Measurements from ENCODE around the gene PBX2.
"Not testable (repeated sequence)": the region's sequence is repeated elsewhere in the genome, so short reads cannot be mapped to it uniquely, and the experiment has no call there.

Gene PBX2

GRCh38 chr6:32185681-32186131 is 4.3 kb downstream of the PBX2 start:
- DNase-seq = not testable (repeated sequence)

DNA sequence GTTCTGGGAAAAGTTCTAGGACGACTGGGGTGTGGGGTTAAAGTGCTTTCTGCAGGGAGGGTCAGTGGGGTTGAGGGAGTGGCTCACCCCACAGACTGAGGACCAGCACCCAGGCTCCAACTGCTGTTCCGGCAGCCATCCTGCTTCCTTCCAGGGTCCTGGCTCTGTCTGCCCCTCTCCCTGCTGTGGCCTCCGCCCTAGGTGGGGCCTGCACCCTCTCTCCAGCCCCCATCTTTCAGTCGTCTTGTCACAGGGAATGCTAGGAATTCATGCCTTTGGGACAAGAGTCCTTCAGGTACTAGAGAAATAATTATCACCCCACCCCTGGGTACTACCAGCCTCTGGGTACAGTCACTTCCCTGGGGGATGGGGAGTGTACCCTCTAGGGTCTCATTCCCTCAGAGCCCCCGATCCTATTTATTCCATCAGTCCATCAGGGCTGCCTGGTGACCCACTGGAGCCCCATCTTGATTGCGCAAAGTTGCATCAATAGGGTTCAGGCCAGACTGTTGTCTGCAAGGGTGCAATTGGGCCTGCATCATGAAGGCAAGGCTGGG is 5.8 kb downstream of the PBX2 start, which contains the start of gene AGER:
Gene AGER (minus strand): TSS at position 170 of the 557 bp plus-strand sequence. CDS start 31 bp downstream, at position 139.
- no peak for DNase-seq

DNA sequence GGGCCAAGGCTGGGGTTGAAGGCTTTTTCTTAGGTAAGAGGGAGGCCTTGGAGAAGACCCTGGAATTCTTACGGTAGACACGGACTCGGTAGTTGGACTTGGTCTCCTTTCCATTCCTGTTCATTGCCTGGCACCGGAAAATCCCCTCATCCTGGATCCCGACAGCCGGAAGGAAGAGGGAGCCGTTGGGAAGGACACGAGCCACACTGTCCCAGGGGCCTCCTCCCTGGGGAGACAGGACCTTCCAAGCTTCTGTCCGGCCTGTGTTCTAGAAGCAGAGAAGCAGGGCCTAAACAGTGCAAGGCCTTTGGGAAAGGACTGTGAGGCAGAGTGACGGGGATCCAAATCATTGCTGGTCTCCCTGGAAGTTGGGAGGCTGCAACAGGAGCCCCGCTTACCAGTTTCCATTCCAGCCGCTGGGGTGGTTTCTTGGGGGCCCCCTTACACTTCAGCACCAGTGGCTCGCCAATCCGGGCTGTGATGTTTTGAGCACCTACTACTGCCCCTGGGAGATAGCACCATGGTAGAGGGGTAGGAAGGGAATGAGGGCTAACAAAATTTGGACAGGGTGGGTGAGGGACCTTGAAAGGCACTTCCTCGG is 6.4 kb downstream of the PBX2 start:
- DNase-seq = no peak

DNA sequence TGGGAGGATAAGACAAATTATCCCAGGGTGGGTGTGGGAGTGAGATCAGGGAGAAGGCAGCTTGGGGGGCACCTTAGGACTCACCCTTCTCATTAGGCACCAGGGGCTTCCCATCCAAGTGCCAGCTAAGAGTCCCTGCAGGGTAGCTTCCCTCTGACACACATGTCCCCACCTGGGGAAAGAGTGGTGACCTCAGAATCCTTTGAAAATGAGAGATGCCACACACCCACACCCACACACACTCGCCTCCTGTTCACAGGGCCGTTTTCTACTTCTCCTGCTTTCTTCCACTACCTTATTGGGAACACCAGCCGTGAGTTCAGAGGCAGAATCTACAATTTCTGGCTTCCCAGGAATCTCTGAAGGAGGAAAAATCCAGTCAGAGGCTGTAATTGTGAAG is 7.0 kb downstream of the PBX2 start:
- no peak for DNase-seq

DNA sequence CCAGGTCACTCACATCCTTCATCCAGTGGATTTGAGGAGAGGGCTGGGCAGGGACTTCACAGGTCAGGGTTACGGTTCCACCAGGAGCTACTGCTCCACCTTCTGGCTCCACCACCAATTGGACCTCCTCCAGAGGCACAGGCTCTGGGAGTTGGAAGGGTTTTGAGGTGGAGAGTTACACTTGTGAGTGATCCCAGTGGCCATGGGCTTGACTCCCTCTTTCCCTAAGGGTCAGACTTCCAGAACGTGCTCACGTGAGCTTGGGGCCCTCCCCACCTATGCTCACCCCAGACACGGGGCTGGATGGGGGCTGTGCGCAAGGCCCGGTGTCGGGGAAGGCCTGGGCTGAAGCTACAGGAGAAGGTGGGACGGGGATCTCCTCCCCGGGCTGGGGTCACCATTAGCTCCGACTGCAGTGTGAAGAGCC is 7.4 kb downstream of the PBX2 start:
- DNase-seq = no peak

- DNase-seq = no peak
Measured at GRCh38 chr6:32181915-32182529, 8.0 kb downstream of the PBX2 start.

- no peak for DNase-seq
Measured at GRCh38 chr6:32181148-32181702, 8.8 kb downstream of the PBX2 start.

DNA sequence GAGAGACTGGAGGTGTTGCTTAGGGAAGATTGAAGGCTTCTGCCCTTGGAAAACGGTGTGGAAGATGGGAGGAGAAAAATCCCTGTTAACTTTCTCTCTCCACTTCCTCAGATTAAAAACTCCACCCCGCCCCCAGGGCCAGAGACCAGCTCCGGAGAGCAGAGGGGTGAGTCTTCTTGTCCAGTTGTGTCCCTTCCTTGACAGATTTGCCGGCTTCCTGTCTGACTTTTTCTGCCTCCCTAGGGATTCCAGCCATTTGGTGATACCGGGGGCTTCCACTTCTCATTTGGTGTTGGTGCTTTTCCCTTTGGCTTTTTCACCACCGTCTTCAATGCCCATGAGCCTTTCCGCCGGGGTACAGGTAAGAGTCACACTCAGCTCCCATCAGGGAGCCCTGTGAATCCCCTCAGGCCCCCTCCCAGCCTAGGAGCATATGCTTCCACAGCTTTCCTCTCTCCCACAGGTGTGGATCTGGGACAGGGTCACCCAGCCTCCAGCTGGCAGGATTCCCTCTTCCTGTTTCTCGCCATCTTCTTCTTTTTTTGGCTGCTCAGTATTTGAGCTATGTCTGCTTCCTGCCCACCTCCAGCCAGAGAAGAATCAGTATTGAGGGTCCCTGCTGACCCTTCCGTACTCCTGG is 10.1 kb downstream of the PBX2 start:
- no peak for DNase-seq

GRCh38 chr6:32178547-32179440 is 11.2 kb downstream of the PBX2 start:
- DNase-seq = no peak

DNA sequence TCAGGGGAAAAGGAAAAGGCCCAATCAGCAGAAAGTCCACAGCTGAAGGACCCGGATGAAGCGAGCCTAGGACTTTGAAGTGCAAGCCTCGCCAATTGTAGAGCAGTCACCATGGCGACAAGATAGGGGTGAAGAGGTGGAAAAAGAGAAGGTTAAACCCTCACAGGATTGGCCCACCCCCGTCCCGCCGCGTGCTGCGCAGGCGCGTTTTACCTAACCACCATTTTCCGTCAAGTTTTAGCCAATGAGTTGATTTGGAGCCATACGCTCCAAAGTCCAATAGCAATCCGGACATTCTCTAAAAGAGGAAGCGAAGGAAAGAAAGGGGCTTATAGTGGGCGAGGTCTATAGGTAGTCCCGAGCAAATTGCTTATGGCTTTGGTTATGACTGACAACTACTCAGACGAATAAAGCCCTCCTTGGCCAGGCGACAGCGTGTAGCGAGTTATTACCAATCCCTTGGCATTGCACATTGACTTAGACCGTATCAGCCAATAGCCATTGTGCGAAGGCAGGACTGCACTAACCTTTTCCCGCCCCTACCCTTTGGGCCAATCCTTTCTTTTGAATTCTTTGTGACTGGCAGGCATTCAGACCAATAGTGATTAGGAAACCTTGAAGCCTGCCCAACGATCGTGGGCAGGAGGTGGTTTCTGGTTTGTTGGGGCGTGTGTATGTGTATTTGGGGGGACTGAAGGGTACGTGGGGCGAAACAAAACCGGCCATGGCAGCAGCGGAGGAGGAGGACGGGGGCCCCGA is 12.0 kb downstream of the PBX2 start, which contains the start of gene RNF5:
Gene RNF5 (plus strand): TSS at position 618 of the 759 bp plus-strand sequence. CDS start 107 bp downstream, at position 725.
- peak; percentile 98 to 100 for DNase-seq

GRCh38 chr6:32177183-32177787 is 12.7 kb downstream of the PBX2 start:
- no peak for DNase-seq

DNA sequence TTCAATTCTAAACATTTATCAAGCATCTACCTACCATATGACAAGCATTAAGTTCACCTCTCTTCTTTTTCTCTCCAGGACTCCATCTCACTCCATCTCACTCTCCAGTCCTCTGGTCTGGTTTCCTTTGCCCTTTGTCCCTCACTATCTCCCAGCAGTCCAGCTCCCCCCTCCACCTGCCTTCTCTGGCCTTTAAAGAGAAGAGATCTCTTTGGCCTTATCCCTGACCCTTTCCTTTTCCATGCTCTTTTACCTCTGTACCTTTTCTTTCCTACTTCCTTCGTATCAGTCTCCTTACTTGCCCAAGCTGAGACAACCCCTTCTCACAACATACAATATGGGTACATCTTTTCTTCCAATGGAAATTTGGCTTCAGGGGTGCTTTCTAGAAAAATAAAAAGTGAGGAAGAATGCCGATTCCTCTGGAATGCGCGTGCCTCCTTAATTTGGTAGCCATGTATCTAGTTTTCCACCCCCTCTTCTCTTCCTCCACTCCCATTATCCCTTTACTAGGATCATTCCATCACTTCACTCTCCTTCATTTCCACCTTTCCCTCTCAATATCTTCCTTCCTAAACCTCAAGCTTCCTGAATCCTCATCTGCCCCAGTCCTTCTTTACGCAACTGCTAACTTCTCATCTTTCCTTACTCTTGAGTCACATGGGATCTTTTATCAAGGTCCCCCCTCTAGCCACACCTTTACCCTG is 13.4 kb downstream of the PBX2 start:
- DNase-seq = no peak

DNA sequence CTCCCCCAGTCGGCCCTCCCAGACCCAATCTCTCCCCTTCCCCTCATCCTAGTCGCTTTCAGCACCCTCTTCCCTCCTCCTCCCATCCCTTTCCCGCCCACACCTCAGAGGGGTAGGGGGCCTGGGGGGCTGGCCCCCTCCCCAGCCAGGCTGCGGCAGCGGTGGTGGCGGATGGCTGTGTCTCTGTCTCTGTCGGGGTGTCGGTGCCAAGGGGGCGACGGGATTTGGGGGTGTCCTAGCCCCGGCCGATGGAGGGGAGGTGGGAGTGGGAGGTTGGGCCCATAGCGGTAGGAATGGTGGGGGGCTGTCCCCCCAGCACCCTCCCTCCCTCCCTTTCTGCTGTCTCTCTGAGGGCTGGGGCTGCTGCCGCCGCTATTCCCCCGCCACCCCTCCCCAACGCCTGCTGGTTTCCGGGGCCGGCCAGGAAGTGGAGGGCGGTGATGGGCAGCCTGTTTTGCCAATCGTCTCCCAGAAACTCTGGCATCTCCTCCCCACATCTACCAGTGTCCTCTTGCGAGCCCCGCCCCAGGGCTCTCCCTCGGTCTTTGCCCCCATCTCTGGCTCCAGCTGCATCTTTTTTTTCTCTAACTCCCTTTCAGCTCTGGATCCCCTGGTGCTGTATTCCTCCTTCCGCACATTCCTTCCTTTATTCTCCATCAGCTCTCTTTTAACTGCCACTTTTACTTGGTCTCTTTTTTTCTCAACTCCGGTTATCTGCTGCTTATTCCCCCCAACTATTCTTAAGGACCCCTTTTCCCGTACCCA is 14.1 kb downstream of the PBX2 start, which contains the start of gene AGPAT1:
Gene AGPAT1 (minus strand): TSS at position 374 of the 765 bp plus-strand sequence. CDS start 4,588 bp downstream, outside the sequence.
- peak; percentile 88 to 92 for DNase-seq

GRCh38 chr6:32175322-32175710 is 14.7 kb downstream of the PBX2 start:
- DNase-seq = no peak

- no peak for DNase-seq
Measured at GRCh38 chr6:32174416-32174815, 15.6 kb downstream of the PBX2 start.

DNA sequence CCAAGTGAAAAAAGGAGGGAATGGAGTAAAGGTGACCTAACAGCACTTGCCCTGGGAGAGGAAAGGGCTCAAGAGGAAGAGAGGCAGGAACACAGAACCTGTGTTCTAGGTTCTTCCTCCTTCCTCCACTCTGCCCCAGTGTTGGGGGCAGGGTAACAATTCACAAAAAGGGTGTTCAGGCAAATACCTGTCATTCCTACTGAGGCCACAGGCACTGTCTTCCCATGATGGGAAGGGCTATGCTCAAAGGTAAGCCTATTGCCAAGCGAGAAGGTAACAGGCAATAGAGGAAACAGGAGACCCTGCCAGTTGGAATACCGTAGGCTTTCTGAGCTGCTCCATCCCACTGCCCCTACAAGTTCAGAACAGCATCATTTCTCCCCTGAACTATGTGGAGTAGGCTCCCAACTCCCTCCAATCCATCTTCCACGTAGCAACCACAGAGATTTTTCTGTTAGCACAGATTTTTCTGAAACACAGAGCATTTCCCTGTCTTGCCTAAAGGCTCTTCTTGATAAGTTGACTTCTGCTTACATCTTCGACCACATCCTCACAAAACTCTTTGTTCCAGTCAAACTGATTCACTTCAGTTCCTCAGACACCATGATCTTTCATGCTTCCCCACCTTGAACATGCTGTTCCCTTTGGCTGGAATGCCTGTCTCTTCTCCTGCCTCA is 16.8 kb downstream of the PBX2 start:
- DNase-seq = no peak

DNA sequence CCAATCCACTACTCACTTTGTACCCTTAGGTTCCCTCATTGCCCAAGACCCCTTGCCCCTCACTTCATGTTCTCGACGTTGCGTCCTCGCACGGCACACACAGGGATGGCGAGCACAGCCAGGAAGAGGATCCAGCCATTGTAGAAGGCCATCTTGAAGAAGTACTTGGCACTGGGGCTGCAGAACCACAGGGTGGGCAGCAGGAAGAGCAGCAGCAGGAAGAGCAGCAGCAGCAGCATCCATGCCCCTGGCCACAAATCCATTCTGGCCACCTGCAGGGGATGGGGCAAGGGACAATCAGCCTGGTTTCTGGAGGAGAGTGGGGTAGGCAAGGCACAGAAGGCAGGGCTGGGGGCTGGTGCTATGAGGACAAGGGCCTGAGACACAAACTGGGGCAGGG is 18.8 kb downstream of the PBX2 start:
- DNase-seq = no peak

- no peak for DNase-seq
Measured at GRCh38 chr6:32170294-32170693, 19.7 kb downstream of the PBX2 start.

Data from cerebellar nuclear complex (tissue), 1 donor.